Ovary (tissue), 9 donors: ENCODE measurements around the gene HOXB3. TPM values are rescaled to one million over a fixed set of nuclear protein-coding genes. Genes with fewer than 3 reads are reported as not detected.

Experiments used
- DNase-seq, 5 donors: peaks; one replicate each; pipeline ENCODE4 v3.0.0-alpha.2; 2019 to 2020
- H3K27ac ChIP-seq, 2 donors: fragments of 200-600 bp; one replicate each; pipeline versions ENCODE4 v1.5.1 to v1.8.0; 2019 to 2022
- H3K27me3 ChIP-seq: fragments of 200-600 bp; one replicate; pipeline ENCODE4 v1.8.0; 2022
- H3K36me3 ChIP-seq: fragments of 200-600 bp; sonication (generic); one replicate; pipeline ENCODE4 v1.5.1; 2019
- H3K4me1 ChIP-seq: one replicate; pipeline ENCODE4 v1.8.1; 2013; ENCODE audit warnings: mild to moderate bottlenecking, moderate library complexity; ENCODE audit not compliant: insufficient read depth
- H3K4me3 ChIP-seq: fragments of 200-600 bp; sonication (generic); one replicate; pipeline ENCODE4 v1.5.1; 2017
- H3K9me3 ChIP-seq, 2 donors: fragments of 200-600 bp in 1 of 2; sonication (generic) in 1 of 2; one replicate each; pipeline versions ENCODE4 v1.5.1 to v1.8.1; 2013 to 2019; ENCODE audit warnings: mild to moderate bottlenecking in 1 of 2, moderate library complexity in 1 of 2
- CTCF ChIP-seq, 3 donors: fragments of 450-650 bp in 2 of 3; fragments of 200-600 bp in 1 of 3; IDR thresholded peaks; one replicate each; pipeline versions ENCODE4 v1.5.1 to v1.8.0; 2016 to 2022; ENCODE audit warnings: antibody characterized with exemption in 3 of 3, mild to moderate bottlenecking in 1 of 3
- EP300 ChIP-seq: sonication (generic); formaldehyde crosslinking; IDR thresholded peaks from one replicate; pipeline ENCODE4 v1.6.1; 2017; ENCODE audit warnings: antibody characterized with exemption
- POLR2A ChIP-seq: fragments of 450-650 bp; IDR thresholded peaks from one replicate; pipeline ENCODE4 v1.6.1; 2017; ENCODE audit warnings: antibody characterized with exemption, mild to moderate bottlenecking, moderate library complexity
- WGBS, 3 donors: extraction: QIAGEN DNeasy Blood & Tissue Kit in 1 of 3; methylation state at CpG; one replicate each; pipeline versions ENCODE4 v1.1.5 to v1.1.7; 2013 to 2017; 5-methylcytosine and 5-hydroxymethylcytosine counted together
- intact Hi-C, 4 donors: fragments of 100-400 bp; cut with DNase I; formaldehyde crosslinking; loops; one replicate each; pipeline versions ENCODE4 v1.11.0 to v1.15.1; 2022 to 2023
- polyA plus RNA-seq, 2 donors: library from polyadenylated mRNA; stranded (reverse); fragments of 200-250 nt in 1 of 2; fragments of 350-450 nt in 1 of 2; fragmentation: Illumina TruSeq in 1 of 2; extraction: RNeasy Lipid Tissue Mini Kit (QIAGEN cat#74804) in 1 of 2; gene quantifications; one replicate each; pipeline ENCODE4 v1.2.3, GENCODE V29; 2013 to 2014
- total RNA-seq, 7 donors: library from RNA; depleted of rRNA in 2 of 7; stranded (reverse); fragments of >200 nt in 2 of 7; fragmentation: NEBNext Ultra II Directional in 3 of 7; extraction: Animal tissue kit (Norgen Biotek cat#: 25700) in 3 of 7; gene quantifications; one replicate each; pipeline versions ENCODE4 v1.1.0 to v1.2.4, GENCODE V29; 2016 to 2023
- donor health status: DM: no; HTN: no; CAD: no; lungs with moderate emphysema.
- donor health status: DM: no; HTN: no; CAD: no.
- donor health status: Bipolar disorder and iron deficiency.
- donor health status: DM: yes; HTN: yes; CAD: no.
- donor health status: DM: no; HTN: no; CAD: no.
- donor health status: DM: yes; HTN: yes; CAD: no.

HOXB3 gene
- total and polyA plus RNA-seq, 9 donors = 0.43 to 10.7 (median 2.7) TPM

- Histone ChIP-seq H3K27me3 (no peaks in the 10 kb centered on the region), H3K27ac (no peak overlapping the region), H3K36me3 (no peaks in the 10 kb centered on the region), H3K9me3 (no peaks in the 10 kb centered on the region), H3K4me3 (no peak overlapping the region), H3K4me1 (no peaks in the 10 kb centered on the region)
- 22 to 39% (median 25%) methylated on average over 3 of the region's 3 CpGs for WGBS, 3 donors
- DNase-seq = no peak
- intact Hi-C loops = no loop called here
- TF ChIP-seq CTCF (IDR thresholded peaks at IDR 0.05) = no peak
- no peak for TF ChIP-seq EP300
- TF ChIP-seq POLR2A = no peak
Observed at GRCh38 chr17:48569240-48569582, 20.8 kb downstream of the HOXB3 start.

GRCh38 chr17:48568499-48569239, 21.4 kb downstream of the HOXB3 start:
- Histone ChIP-seq H3K4me1 (no peaks in the 10 kb centered on the region), H3K27me3 (no peaks in the 10 kb centered on the region), H3K9me3 (no peaks in the 10 kb centered on the region), H3K36me3 (no peaks in the 10 kb centered on the region), H3K27ac (no peak overlapping the region), H3K4me3 (no peak overlapping the region)
- 5 to 13% (median 7%) methylated on average over 33 of the region's 33 CpGs for WGBS, 3 donors
- DNase-seq = no peak
- TF ChIP-seq CTCF (IDR thresholded peaks at IDR 0.05) = no peak
- TF ChIP-seq POLR2A = no peak
- no peak for TF ChIP-seq EP300
- intact Hi-C loops = no loop called here

- Histone ChIP-seq H3K4me1 (no peaks in the 10 kb centered on the region), H3K27me3 (no peaks in the 10 kb centered on the region), H3K27ac (no peak overlapping the region), H3K9me3 (no peaks in the 10 kb centered on the region), H3K4me3 (no peak overlapping the region), H3K36me3 (no peaks in the 10 kb centered on the region)
- TF ChIP-seq POLR2A (no peak), CTCF (IDR thresholded peaks at IDR 0.05) (no peak), EP300 (no peak)
- WGBS, 3 donors = 60 to 62% (median 60%) methylated on average over 2 of the region's 2 CpGs
- intact Hi-C loops = no loop called here
- DNase-seq = no peak
Observed at GRCh38 chr17:48567646-48568354, 22.2 kb downstream of the HOXB3 start.

- DNase-seq = no peak
- no peak overlapping the region for H3K27ac ChIP-seq
- no peaks in the 10 kb centered on the region for H3K36me3 ChIP-seq
- no peaks in the 10 kb centered on the region for H3K9me3 ChIP-seq
- no peaks in the 10 kb centered on the region for H3K27me3 ChIP-seq
- 48 to 83% (median 56%) methylated on average over 6 of the region's 6 CpGs for WGBS, 3 donors
- intact Hi-C loops = no loop called here
- TF ChIP-seq POLR2A = no peak
- TF ChIP-seq EP300 = no peak
- TF ChIP-seq CTCF (IDR thresholded peaks at IDR 0.05) = no peak
- H3K4me1 ChIP-seq = no peaks in the 10 kb centered on the region
- no peak overlapping the region for H3K4me3 ChIP-seq
Observed at GRCh38 chr17:48567209-48567608, 22.8 kb downstream of the HOXB3 start.
